SK-N-SH treated with all-trans-retinoic acid at 6 μM for 48 hours (cell line): ENCODE data around the gene RHOA.

Experiments
- ATAC-seq: fragments of 200-7000 bp; cut with Tn5 transposase; 3 replicates; pipeline ENCODE4 v1.9.1; 2020; ENCODE audit warnings: mild to moderate bottlenecking, moderate library complexity
- ARNTL ChIP-seq: fragments of 450-650 bp; formaldehyde crosslinking; IDR thresholded peaks from 2 replicates; pipeline ENCODE4 v1.5.0; 2020; ENCODE audit warnings: low read depth, mild to moderate bottlenecking, moderate library complexity, borderline replicate concordance
- BACH2 ChIP-seq: fragments of 250-450 bp; sonication (Bioruptor Pico); IDR thresholded peaks from 2 replicates; pipeline ENCODE4 v1.9.0; 2021; ENCODE audit warnings: mild to moderate bottlenecking, borderline replicate concordance
- CREB5 ChIP-seq: fragments of 250-450 bp; sonication (Bioruptor Pico); IDR thresholded peaks from 2 replicates; pipeline ENCODE4 v1.5.1; 2020; ENCODE audit warnings: low read depth, mild to moderate bottlenecking, moderate library complexity
- CSRNP3 ChIP-seq: fragments of 250-450 bp; sonication (Bioruptor Pico); IDR thresholded peaks from 2 replicates; pipeline ENCODE4 v1.5.1; 2021; ENCODE audit warnings: mild to moderate bottlenecking, moderate library complexity
- ESRRG ChIP-seq: fragments of 250-450 bp; sonication (Bioruptor Pico); IDR thresholded peaks from 2 replicates; pipeline ENCODE4 v1.6.1; 2021; ENCODE audit warnings: mild to moderate bottlenecking
- OSR1 ChIP-seq: fragments of 250-450 bp; sonication (Bioruptor Pico); IDR thresholded peaks from 2 replicates; pipeline ENCODE4 v1.8.0; 2022; ENCODE audit warnings: moderate library complexity, mild to moderate bottlenecking, inconsistent platforms
- PATZ1 ChIP-seq: fragments of 250-450 bp; sonication (Bioruptor Pico); IDR thresholded peaks from 2 replicates; pipeline ENCODE4 v1.8.0; 2020; ENCODE audit warnings: mild to moderate bottlenecking, moderate library complexity, borderline replicate concordance
- POU6F1 ChIP-seq: fragments of 250-450 bp; sonication (Bioruptor Pico); IDR thresholded peaks from 2 replicates; pipeline ENCODE4 v1.8.0; 2021; ENCODE audit warnings: low read depth, mild to moderate bottlenecking, moderate library complexity, borderline replicate concordance
- RARB ChIP-seq: fragments of 250-450 bp; sonication (Bioruptor Pico); IDR thresholded peaks from 2 replicates; pipeline ENCODE4 v1.8.0; 2021; ENCODE audit warnings: mild to moderate bottlenecking, moderate library complexity
- SNAI2 ChIP-seq: fragments of 250-450 bp; sonication (Bioruptor Pico); IDR thresholded peaks from 2 replicates; pipeline ENCODE4 v1.5.0; 2020; ENCODE audit warnings: mild to moderate bottlenecking, moderate library complexity
- TOX ChIP-seq: fragments of 250-450 bp; sonication (Bioruptor Pico); IDR thresholded peaks from 2 replicates; pipeline ENCODE4 v1.8.0; 2021; ENCODE audit warnings: mild to moderate bottlenecking, moderate library complexity, borderline replicate concordance
- TSHZ2 ChIP-seq: fragments of 250-450 bp; sonication (Bioruptor Pico); IDR thresholded peaks from 2 replicates; pipeline ENCODE4 v1.5.0; 2020; ENCODE audit warnings: mild to moderate bottlenecking, moderate library complexity
- ZC3H10 ChIP-seq: fragments of 250-450 bp; sonication (Bioruptor Pico); IDR thresholded peaks from 2 replicates; pipeline ENCODE4 v1.5.1; 2021; ENCODE audit warnings: mild to moderate bottlenecking, moderate library complexity
- ZFP3 ChIP-seq: fragments of 250-450 bp; sonication (Bioruptor Pico); IDR thresholded peaks from 2 replicates; pipeline ENCODE4 v1.5.0; 2020; ENCODE audit warnings: mild to moderate bottlenecking, moderate library complexity
- ZFP30 ChIP-seq: fragments of 450-650 bp; formaldehyde crosslinking; IDR thresholded peaks from 2 replicates; pipeline ENCODE4 v1.5.0; 2022; ENCODE audit warnings: mild to moderate bottlenecking, moderate library complexity
- ZNF565 ChIP-seq: fragments of 450-650 bp; formaldehyde crosslinking; conservative IDR thresholded peaks from 2 replicates; pipeline ENCODE4 v1.5.0; 2020; ENCODE audit warnings: low read depth, mild to moderate bottlenecking, moderate library complexity
- ZNF70 ChIP-seq: fragments of 450-650 bp; formaldehyde crosslinking; IDR thresholded peaks from 2 replicates; pipeline ENCODE4 v1.5.0; 2020; ENCODE audit warnings: mild to moderate bottlenecking, moderate library complexity
- ZNF8 ChIP-seq: fragments of 450-650 bp; formaldehyde crosslinking; IDR thresholded peaks from 2 replicates; pipeline ENCODE4 v1.5.0; 2020; ENCODE audit warnings: mild to moderate bottlenecking, moderate library complexity

Gene RHOA

GRCh38 chr3:49388289-49388820 is 23.4 kb downstream of the RHOA start (continued):
- TF ChIP-seq CREB5 (CRISPR knock-in tag) = no peak

- TF ChIP-seq OSR1 (no peak), TOX (CRISPR knock-in tag) (no peak), ZFP30 (CRISPR knock-in tag) (no peak), SNAI2 (no peak), ESRRG (no peak), ARNTL (no peak), BACH2 (CRISPR knock-in tag) (no peak), ZNF565 (CRISPR knock-in tag) (no peak)
- no peak for ATAC-seq
Measured at GRCh38 chr3:49387721-49388120, 24.1 kb downstream of the RHOA start.

- no peak for TF ChIP-seq CREB5 (CRISPR knock-in tag)
- ATAC-seq = no peak
Measured at GRCh38 chr3:49386056-49386756, 25.6 kb downstream of the RHOA start.

GRCh38 chr3:49385617-49386016 is 26.2 kb downstream of the RHOA start:
- no peak for TF ChIP-seq ESRRG
- no peak for TF ChIP-seq RARB (CRISPR knock-in tag)
- TF ChIP-seq SNAI2 = no peak
- no peak for TF ChIP-seq ZFP3
- TF ChIP-seq ZNF565 (CRISPR knock-in tag) = no peak
- no peak for TF ChIP-seq ZNF8 (CRISPR knock-in tag)
- no peak for TF ChIP-seq POU6F1
- no peak for TF ChIP-seq PATZ1 (CRISPR knock-in tag)
- no peak for TF ChIP-seq CSRNP3 (CRISPR knock-in tag)
- TF ChIP-seq TSHZ2 (CRISPR knock-in tag) = no peak
- TF ChIP-seq ZFP30 (CRISPR knock-in tag) = no peak
- TF ChIP-seq ZNF70 (CRISPR knock-in tag) = no peak
- no peak for TF ChIP-seq ZC3H10 (CRISPR knock-in tag)
- ATAC-seq = no peak
